Mesothelial cell of epicardium (in vitro differentiated cells): ENCODE measurements around the gene SH3D21. TPM values are rescaled to one million over a fixed set of nuclear protein-coding genes. Genes with fewer than 3 reads are reported as not detected.
A peak's percentile ranks its signal among the peaks of the same experiment; 100 is the strongest.

Source experiments
- DNase-seq, 2 experiments: peaks; one replicate each; pipeline ENCODE4 v3.0.0; 2021; ENCODE audit warnings: low spot score in 2 of 2; ENCODE audit not compliant: unreplicated experiment in 2 of 2
- H3K27ac Mint-ChIP-seq: 2 replicates; pipeline ENCODE4 v1.8.0; 2021; ENCODE audit warnings: mixed read lengths
- H3K27me3 Mint-ChIP-seq: 2 replicates; pipeline ENCODE4 v1.8.0; 2021; ENCODE audit warnings: low read depth, mixed read lengths
- H3K36me3 Mint-ChIP-seq: 2 replicates; pipeline ENCODE4 v1.8.0; 2021; ENCODE audit warnings: mixed read lengths
- H3K4me1 Mint-ChIP-seq: 2 replicates; pipeline ENCODE4 v1.8.0; 2021; ENCODE audit warnings: mixed read lengths
- H3K4me3 Mint-ChIP-seq: 2 replicates; pipeline ENCODE4 v1.8.0; 2021; ENCODE audit warnings: mild to moderate bottlenecking, moderate library complexity, mixed read lengths
- H3K9me3 Mint-ChIP-seq: 2 replicates; pipeline ENCODE4 v1.8.0; 2021; ENCODE audit warnings: mixed read lengths
- total RNA-seq: library from RNA; stranded (reverse); gene quantifications from 3 replicates; pipeline ENCODE4 v1.2.1, GENCODE V29; 2021
- TF ChIP-seq, protein P1 (sequence below): fragments of 200-600 bp; sonication (generic); IDR thresholded peaks from one replicate; pipeline ENCODE4 v1.5.0; 2021; ENCODE audit warnings: antibody characterized with exemption; ENCODE audit not compliant: unreplicated experiment

SH3D21 gene
- total RNA-seq, 1 donor from 2014 or later, result 47.1 TPM

DNA sequence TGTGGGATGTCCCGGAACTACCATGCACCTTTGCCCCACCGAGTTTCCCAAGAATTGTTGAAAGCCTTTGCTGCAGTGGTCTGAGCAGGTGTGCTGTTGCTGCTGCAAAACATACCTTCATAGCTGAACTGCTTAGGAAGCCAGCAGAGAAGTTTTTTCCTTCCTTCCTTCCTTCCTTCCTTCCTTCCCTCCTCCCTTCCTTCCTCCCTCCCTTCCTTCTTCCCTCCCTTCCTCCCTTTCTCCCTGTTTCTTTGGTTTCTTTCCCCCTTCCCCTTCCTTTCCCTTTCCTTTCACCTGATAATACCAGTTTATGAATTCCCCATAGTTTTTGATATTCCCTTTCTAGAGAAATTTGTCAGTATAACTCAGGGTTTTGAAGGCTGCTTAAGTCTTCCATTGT, 10.8 kb upstream of the SH3D21 start:
- Mint-ChIP-seq H3K27ac (peak overlapping the region; percentile 39), H3K36me3 (peaks cover 44% of the 10 kb centered on the region), H3K9me3 (no peaks in the 10 kb centered on the region), H3K4me1 (no peaks in the 10 kb centered on the region), H3K4me3 (no peak overlapping the region), H3K27me3 (no peaks in the 10 kb centered on the region)
- no peak for DNase-seq
- TF ChIP-seq, protein P1, sequence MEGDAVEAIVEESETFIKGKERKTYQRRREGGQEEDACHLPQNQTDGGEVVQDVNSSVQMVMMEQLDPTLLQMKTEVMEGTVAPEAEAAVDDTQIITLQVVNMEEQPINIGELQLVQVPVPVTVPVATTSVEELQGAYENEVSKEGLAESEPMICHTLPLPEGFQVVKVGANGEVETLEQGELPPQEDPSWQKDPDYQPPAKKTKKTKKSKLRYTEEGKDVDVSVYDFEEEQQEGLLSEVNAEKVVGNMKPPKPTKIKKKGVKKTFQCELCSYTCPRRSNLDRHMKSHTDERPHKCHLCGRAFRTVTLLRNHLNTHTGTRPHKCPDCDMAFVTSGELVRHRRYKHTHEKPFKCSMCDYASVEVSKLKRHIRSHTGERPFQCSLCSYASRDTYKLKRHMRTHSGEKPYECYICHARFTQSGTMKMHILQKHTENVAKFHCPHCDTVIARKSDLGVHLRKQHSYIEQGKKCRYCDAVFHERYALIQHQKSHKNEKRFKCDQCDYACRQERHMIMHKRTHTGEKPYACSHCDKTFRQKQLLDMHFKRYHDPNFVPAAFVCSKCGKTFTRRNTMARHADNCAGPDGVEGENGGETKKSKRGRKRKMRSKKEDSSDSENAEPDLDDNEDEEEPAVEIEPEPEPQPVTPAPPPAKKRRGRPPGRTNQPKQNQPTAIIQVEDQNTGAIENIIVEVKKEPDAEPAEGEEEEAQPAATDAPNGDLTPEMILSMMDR, result no peak

DNA sequence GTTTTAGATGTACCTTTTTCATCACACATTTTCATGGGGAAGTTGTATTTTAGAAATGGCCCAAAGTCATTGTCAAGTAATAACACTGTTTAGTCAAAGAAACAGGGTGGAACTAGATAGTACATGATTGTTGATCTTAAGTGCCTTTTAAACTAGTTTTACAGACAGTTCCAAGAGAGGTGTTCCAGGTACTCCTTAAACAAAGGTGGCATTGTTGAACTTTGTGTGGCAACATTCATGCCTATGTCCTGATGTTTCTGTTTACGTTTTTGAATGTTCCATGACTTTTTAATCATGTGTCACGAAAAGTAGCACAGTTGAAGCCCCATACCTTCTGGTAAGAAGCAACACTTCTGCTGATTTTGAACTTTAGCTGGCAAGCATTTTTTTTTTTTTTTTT, 9.1 kb upstream of the SH3D21 start:
- Mint-ChIP-seq H3K9me3 (no peaks in the 10 kb centered on the region), H3K4me3 (no peak overlapping the region), H3K4me1 (no peaks in the 10 kb centered on the region), H3K27me3 (no peaks in the 10 kb centered on the region), H3K36me3 (peaks cover 41% of the 10 kb centered on the region), H3K27ac (no peak overlapping the region)
- TF ChIP-seq, protein P1, result no peak
- no peak for DNase-seq

DNA sequence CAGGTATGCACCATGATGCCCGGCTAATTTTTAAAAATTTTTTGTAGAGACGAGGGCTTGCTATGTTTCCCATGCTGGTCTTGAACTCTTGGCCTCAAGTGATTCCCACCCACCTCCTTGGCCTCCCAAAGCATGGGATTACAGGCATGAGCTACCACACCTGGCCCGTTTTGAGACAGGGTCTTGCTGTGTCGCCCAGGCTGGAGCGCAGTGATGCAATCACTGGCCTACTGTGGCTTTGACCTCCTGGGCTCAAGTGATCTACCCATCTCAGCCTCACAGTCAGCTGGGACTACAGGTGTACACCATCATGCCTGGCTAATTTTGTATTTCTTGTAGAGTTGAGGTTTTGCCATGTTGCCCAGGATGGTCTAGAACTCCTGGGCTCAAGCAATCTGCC, 7.5 kb upstream of the SH3D21 start:
- no peak for DNase-seq
- Mint-ChIP-seq H3K27me3 (no peaks in the 10 kb centered on the region), H3K4me3 (no peak overlapping the region), H3K27ac (no peak overlapping the region), H3K36me3 (peaks cover 43% of the 10 kb centered on the region), H3K9me3 (no peaks in the 10 kb centered on the region), H3K4me1 (no peaks in the 10 kb centered on the region)
- TF ChIP-seq, protein P1, result no peak

- Mint-ChIP-seq H3K4me1 (peaks cover 5% of the 10 kb centered on the region), H3K9me3 (no peaks in the 10 kb centered on the region), H3K36me3 (peaks cover 38% of the 10 kb centered on the region), H3K27me3 (no peaks in the 10 kb centered on the region), H3K4me3 (no peak overlapping the region), H3K27ac (no peak overlapping the region)
- TF ChIP-seq, protein P1, result no peak
- DNase-seq, result no peak
These were observed 5.6 kb upstream of the SH3D21 start for GRCh38 chr1:36300526-36300925.

DNA sequence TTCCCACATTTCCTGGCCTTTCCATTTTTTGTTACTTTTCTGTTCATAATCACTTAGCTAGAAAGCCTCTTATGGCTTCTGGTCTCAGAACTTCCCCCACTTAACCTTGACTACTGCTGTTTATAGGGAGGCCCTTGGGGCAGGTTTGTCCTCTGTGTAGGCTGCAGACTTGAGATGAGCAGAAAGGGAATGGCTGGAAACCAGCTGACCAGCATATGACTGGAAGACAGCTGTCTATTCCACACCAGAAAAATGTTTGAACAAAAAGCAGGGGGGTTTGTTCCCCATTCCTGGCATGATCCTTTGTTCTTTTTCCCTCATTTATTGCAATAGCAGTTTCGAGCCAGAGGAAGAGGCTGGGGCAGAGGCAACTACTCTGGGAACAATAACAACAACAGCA, 4.9 kb upstream of the SH3D21 start:
- Mint-ChIP-seq H3K4me1 (peaks cover 9% of the 10 kb centered on the region), H3K9me3 (no peaks in the 10 kb centered on the region), H3K4me3 (no peak overlapping the region), H3K36me3 (peaks cover 35% of the 10 kb centered on the region), H3K27me3 (no peaks in the 10 kb centered on the region), H3K27ac (peak overlapping the region; percentile 39)
- DNase-seq, result no peak
- TF ChIP-seq, protein P1, result no peak

- no peaks in the 10 kb centered on the region for H3K27me3 Mint-ChIP-seq
- H3K4me1 Mint-ChIP-seq, result peaks cover 17% of the 10 kb centered on the region
- H3K9me3 Mint-ChIP-seq, result no peaks in the 10 kb centered on the region
- TF ChIP-seq, protein P1, result no peak
- no peak for DNase-seq
- H3K27ac Mint-ChIP-seq, result no peak overlapping the region
- no peak overlapping the region for H3K4me3 Mint-ChIP-seq
- H3K36me3 Mint-ChIP-seq, result peaks cover 30% of the 10 kb centered on the region
These were observed 2.9 kb upstream of the SH3D21 start for GRCh38 chr1:36303244-36303643.
